ENCODE data around the gene CFAP43. TPM values are rescaled to one million over a fixed set of nuclear protein-coding genes. Genes with fewer than 3 reads are reported as not detected.

Gene CFAP43, protein sequence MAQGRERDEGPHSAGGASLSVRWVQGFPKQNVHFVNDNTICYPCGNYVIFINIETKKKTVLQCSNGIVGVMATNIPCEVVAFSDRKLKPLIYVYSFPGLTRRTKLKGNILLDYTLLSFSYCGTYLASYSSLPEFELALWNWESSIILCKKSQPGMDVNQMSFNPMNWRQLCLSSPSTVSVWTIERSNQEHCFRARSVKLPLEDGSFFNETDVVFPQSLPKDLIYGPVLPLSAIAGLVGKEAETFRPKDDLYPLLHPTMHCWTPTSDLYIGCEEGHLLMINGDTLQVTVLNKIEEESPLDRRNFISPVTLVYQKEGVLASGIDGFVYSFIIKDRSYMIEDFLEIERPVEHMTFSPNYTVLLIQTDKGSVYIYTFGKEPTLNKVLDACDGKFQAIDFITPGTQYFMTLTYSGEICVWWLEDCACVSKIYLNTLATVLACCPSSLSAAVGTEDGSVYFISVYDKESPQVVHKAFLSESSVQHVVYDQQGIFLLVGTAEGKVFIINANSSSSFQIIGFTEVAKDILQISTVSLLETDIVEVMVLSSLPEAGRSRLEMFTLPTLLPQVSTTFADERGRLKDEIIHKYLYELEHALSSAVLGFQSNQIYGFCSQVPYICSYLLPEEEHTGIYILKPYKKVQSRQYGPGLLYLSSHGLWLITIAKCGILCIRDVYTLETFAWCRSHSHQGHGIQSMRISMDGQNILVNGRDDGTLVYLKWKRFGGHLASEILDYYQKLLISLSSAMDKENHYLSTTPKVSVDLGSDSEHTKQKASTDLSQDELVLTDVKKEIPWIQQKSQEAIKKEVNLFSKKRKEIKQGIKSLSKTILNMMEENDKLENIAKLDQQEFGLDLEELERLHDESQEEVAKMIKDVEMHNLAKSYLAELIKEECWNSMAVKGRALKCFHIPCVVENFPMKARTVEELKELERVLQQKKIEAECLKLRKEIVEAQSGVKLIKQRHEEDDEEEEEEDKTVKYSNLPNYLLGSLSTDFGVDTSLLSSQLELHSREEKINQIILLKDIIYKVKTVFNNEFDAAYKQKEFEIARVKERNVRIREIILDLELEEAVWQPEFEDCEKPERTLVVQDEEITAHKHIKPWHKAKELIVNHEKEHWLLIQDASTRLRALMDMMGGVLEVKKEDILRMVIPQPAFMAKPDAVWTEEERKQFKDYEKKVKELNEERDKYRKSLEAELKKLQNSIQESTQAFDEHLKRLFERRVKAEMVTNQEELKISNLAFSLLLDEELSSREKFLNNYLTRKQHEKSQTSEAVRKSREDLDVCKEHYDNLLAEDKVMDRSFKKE (N-terminal part only)
- polyA plus RNA-seq (ENCODE audit: insufficient read length), result 0.35 TPM

DNA sequence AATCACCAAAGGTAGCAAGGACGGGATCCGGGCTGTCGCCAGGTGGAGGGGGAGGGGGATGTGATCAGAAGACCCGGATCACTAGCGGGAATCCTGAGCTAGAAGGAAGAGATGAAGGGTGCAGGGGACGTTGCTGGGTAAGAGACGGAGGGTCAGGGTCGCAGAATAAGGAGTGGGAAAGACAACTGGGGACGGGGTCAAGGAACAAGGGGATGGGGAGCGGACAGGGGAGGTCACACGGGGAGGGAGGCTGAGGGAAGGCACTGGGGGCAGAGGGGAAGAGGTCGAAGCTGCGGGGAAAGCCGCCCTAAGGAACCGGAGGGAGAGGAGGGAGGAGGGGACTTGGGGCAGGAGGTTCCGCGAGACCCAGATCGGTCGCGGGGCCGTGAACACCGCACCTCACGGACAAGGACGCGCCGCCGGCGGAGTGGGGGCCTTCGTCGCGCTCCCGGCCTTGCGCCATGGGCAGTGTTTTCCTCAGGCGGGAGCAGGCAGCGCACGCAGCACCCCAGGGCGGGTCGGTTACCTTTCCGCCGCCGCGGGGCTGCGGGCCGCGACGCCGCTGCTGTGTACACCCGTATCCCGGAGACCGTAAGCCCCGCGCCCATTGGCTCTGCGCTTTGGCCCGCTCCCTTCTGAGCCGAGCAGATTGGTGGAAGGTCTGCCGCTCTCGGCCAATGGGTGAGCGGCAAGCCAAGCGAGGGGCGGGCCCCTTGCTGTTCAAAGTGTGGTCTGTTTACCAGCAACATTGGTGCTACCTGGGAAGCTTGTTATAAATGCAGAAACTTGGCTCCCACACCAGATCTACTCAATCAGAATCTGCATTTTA is at the start of gene CFAP43:
Gene CFAP43, minus strand, starts transcription at position 581 of the 829 bp plus-strand sequence. Its CDS starts 118 bp downstream, at position 463.
- DNase-seq (ENCODE audit: low read depth), result peak; percentile 78

DNA sequence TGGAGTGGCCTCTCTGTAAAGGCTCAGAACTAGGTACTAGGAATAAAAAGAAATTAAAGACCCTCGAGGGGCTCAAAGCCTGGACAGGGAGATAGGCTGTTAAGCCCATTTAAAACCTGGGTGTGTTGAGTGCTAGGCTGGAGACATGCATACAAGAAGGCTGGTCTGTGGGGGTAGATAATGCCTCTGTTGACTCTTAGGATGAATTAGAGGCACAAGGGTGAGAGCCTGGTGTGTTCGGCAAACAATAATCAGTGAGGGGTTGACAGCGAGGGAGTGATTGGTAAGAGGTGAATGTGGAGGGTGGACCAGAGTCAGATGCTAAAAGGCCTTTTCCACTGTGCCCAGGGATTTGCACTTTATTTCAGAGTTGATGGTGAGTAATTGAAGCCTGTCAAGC is 49.5 kb upstream of the CFAP43 start:
- no peak for DNase-seq (ENCODE audit: low read depth)

DNA sequence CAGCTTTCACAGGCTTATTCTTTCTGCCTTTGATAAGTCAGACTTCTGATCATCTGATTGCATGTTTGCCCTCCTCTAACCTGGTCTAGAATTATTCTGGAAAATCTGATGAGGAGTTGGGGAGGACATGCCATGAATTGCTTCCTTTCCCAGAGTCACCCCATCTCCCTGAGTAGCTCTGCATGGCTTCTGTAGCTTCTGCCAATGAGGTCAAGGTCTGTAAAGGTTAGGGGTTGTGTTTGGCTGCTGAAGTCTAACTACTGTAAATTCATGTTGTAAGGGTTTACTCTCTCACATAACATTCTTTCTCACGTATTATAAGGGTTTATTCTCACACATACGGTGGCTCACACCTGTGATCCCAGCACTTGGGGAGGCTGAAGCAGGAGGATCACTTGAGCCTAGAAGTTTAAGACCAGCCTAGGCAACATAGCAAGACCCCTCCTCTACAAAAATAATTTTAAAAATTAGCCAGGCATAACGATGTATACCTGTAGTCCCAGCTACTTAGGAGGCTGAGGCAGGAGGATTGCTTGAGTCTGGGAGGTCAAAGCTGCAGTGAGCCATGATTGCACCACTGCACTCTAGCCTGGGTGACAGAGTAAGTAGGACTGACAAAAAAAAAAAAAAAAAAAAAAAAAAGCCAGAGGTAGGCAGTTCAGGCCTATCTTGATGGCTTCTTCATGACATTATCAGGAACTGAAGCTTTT is 47.5 kb upstream of the CFAP43 start:
- DNase-seq (ENCODE audit: low read depth), result no peak

DNA sequence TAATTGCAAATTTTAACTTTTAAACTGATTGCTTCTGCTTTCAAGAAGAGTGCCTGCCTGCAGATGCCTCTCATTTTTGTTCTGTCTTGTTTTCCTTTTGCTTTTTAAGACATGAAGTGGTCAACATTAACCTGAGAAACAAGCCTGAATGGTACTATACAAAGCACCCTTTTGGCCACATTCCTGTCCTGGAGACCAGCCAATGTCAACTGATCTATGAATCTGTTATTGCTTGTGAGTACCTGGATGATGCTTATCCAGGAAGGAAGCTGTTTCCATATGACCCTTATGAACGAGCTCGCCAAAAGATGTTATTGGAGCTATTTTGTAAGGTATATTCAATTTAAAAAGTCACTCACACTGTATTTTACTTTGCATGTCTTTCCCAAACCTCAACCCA is 45.6 kb upstream of the CFAP43 start:
- no peak for DNase-seq (ENCODE audit: low read depth)

DNA sequence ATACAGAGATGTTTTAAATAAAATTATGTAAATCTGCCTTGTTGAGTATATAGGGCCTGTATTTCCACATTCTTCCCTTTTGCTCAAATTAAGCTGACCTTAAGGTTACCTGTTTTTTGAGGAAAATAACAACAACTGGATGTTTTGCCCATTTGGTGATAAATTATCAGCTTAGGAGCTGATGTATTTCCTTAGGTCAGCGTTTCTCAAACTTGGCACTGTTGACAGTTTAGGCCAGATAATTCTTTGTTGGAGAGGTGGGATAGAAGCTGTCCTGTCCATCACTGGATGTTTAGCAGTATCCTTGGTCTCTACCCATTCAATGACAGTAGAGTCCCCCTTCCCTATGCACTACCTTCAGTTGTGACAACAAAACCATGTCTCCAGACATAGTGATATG is 44.0 kb upstream of the CFAP43 start:
- no peak for DNase-seq (ENCODE audit: low read depth)

DNA sequence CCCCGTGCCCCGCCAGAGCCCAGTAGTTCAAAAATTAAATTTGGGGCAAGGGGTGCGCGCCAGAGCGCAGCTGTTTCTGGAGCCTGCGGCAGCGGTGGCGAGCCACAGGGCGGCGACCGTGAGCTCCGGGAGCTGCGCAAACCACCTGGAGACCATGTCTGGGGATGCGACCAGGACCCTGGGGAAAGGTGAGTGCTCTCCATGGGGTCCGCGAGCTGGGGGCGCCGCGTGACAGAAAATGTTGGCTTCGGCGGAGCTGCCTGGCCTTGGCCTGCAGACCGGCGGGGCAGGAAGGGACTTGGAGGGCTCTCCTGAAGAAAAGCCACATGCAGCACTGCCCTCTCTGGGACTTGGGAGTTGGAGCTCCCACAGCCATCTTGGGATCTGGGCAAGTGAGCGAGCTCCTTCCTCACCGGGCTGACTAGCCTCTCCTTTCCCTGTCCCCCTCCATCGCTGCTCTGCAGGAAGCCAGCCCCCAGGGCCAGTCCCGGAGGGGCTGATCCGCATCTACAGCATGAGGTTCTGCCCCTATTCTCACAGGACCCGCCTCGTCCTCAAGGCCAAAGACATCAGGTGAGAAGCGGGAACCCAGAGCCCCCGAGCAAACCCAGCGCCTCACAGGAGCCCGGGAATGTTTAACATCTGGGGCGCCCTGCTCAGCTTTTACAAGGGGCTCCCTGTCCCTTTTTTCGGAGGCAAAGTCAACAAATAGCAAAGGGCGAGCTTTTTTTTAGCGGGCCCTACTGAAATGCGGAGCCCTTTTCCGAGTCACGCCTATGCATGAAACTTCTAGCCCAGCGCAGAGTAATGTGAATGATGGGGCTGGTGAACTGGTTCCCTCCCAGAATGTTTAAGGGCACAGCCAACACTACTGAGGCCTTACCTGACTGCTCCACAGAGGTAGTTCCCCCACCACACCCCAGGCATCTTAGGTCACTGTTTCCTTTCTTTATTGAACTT is 42.9 kb upstream of the CFAP43 start:
- DNase-seq (ENCODE audit: low read depth), result no peak

DNA sequence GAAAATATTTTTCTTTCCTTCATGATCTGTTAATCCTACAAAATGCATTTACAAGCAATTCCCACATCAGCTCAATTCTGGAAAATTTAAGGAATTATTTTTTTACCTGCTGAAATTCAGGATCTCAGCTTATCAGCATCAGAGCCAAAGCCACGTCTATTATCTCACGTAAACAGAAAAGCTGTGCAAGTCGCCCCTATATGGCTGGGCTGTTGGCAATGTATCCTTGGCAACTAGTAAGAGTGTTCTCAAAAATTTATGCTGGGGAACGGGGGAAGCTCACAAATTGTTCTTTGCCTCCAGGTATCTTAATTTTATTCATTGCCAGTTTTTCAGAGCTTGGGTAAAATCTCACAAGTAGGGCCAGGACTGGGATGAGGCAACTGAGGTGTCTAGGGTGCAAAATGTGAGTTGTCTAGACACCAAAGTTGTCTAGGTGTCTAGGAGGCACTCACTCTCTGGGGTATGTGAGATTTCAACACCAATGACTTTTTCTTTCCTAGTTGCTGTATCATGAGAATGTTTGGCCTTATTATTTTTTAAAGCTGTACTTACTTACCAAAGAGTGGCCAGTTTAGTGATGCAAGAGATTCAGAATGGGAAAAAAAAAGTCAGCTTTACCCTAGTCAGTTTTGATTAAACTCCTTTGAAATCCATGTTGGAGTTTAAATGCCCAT is 41.9 kb upstream of the CFAP43 start:
- DNase-seq (ENCODE audit: low read depth), result no peak

DNA sequence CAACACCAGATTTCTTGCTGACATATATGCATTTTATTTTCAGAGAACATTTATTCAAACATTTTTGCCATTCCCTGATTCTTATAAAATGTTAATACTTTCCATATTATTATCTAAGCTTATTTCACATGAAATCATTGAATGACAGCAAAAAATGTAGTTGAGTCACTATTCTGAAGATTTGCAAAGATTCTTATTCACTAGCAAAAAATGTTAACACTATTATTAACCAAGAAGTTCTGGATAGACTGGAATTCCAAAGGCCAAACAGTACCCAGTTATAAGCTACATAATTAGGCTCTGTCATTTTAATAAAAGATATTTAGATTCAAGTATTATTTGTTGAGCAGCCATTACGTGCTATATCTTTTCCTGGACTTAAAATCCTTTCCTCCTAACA is 41.1 kb upstream of the CFAP43 start:
- DNase-seq (ENCODE audit: low read depth), result no peak

DNA sequence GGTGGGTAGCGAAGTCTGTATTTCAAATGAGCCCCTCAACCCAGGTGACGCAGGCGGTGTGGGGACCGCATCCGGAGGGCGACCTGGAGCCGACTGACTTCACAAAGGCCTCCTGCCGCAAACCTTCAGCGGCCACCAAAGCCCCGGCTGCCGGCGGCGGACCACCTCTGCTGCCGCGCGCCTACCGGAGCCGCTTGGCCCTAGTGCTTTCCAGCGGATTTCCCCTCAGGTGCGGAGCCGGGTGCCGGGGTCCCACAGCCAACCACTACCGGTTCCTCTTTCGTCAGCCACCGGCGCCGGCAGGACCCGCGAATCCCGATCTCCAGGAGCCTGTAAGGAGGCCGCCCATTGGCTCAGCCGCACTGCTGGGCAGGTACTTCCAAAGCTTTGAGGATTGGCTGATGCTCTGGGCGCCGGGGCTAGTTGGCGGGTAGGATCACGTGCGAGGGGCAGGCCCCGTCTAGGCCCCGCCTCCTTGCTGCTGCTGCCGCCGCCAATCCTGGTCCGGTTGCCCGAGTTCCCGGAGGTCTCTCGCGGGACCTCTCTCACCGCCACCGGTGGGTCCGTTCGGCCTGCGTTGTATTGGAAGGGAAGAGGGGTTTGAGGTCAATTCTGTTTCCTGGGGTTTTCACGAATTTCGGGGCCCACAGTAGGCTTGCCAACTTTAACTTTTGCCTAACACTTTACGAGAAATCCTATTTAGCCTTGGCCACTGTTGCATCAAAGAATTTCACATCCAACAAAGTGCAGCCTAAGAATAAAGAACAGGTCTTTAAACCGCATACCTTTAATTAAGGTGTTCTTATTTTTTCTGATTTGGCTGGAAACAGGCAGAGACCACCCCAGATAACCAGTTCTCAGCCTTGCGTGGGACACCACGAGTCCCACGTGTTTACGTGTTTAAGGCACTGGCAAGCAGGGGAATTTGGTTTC is 36.8 kb upstream of the CFAP43 start, which contains the start of gene GSTO2:
Gene GSTO2, plus strand, starts transcription at position 472 of the 933 bp plus-strand sequence. CDS start 5,732 bp downstream, outside the sequence.
- peak; percentile 92 for DNase-seq (ENCODE audit: low read depth)

DNA sequence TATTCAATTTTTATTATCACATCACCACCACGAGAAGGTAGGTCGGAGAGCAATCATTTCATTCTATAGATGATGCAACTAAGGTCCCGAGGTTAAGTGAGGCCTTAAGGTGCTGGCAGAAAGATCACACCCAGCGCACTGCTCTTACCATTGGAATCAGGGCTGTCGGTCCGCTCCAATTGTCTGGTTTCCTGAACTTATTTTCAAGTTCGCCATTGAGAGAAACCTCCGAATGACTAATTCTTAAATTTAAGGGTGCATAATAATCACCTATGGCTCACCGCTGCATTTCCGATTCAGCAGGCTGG is 36.2 kb upstream of the CFAP43 start:
- DNase-seq (ENCODE audit: low read depth), result no peak

DNA sequence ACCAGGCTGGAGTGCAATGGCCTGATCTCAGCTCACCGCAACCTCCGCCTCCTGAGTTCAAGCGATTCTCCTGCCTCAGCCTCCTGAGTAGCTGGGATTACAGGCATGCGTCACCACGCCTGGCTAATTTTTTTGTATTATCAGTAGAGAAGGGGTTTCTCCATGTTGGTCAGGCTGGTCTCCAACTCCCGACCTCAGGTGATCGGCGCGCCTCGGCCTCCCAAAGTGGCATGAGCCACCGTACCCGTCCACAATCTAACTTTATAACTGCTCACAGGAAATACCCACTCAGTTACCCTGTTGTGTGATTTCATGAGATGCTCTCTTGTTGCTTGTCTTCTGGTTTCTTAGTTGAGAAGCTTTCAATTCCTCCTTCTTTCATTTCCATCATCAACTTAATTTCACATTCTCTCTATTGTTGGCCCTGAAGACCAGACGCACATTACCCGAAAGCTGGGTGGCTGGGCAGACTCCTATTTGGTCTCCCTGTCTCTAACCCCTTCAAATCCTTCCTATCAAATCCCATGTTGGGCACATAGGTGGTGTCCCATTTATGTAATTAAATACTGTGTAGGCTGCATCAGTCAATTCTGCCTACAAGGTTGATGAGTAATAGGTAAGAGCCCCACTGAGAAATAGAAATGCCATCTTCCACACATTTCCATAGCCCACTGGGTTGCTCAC is 35.7 kb upstream of the CFAP43 start:
- DNase-seq (ENCODE audit: low read depth), result no peak

DNA sequence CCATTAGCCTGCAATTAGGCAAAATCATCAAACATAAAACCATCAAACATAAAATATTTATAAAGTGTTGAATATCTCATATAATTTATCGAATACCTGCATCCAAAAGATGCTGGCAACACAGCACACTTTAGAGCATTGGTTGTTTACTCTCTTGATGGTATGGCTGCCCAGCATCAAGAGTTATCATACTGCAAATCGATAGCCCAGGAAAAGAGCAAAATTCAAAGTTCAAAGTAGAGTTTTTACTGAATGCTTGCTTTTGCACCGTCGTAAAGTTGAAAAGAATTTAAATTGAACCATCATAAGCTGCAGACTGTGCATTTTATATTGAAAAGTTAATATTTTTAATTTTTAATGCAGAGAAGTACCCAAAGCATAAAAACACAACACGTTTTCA is 32.6 kb upstream of the CFAP43 start:
- DNase-seq (ENCODE audit: low read depth), result no peak

DNA sequence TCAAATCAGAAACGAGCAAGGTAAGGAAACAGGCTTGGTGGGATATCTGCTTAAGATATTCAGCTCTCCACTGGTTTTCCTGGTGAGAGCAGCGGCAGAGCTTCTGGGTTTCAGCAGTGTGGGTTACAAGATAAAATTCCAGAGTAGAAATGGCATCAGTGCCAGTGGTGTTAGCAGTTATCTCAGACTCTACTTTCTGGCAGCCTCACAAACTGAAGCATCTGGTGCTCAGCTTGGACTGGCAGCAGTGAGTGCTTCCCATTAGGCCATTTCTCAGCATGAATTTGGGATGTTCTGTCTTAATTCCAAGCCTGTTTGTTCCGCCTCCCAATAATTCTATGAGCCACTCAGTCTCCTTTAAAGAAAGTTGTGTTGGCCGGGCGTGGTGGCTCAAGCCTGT is 29.9 kb upstream of the CFAP43 start:
- DNase-seq (ENCODE audit: low read depth), result no peak

DNA sequence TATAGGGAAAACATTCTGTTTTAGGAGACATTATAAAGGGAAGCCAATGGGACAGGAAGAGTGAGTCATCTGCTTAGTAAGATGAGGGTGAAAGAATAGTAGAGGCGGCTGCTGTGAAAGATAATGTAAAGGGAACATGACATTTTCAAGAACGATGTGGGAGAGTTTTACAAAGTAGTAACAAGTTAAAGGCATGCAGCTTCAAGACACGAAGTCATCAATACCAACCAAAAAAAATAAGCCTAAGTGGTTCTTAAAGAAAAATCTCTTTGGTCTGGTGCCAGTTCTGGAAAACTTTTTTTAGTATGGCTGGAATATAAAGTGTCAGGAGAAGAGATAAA is 28.6 kb upstream of the CFAP43 start:
- DNase-seq (ENCODE audit: low read depth), result no peak

DNA sequence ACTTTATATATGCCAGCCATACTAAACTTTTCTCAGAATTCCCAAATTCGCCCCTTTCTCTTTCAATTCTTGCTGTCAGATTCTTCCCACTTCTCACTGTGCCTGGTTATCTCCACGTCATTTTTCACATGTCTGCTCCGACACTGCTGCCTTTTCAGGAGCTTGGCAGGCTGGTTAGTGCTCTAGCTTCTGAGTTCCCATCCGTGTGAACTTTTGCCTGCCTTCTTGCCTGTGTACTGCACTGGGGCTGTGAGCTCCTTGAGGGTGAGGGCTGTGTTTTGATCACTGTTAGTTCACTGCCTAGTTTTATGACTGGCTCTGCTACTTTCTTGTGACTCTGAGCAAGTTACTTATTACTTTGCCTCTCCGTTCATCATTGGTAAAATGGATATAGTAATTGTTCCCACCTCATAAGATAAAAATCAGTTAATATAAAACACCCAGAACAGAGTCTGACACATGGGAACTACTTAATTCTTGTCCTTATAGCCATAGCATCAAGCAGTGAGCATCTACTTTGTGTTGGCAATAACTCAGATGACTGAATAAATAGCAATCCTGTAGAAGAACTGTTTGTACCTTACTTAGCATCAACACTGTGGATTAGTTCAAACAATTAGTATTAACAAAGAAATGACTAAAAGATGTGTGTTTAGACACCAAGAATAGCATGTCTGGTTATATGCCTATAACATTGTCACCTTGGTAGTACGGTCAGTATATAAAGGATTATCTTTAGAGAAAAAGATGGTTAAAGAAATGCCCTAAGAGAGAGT is 28.0 kb upstream of the CFAP43 start:
- no peak for DNase-seq (ENCODE audit: low read depth)

DNA sequence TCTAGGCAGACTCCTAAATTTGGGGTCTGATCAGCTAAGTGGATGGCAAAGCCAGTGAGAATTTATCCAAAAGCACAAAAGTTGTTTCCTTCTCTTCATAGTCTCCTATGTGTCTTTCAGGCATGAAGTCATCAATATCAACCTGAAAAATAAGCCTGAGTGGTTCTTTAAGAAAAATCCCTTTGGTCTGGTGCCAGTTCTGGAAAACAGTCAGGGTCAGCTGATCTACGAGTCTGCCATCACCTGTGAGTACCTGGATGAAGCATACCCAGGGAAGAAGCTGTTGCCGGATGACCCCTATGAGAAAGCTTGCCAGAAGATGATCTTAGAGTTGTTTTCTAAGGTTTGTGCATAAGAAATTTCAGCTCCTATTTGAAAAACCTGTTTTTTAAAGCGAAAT is 27.3 kb upstream of the CFAP43 start:
- DNase-seq (ENCODE audit: low read depth), result no peak
